ENCODE data around the gene COA8. TPM values are rescaled to one million over a fixed set of nuclear protein-coding genes. Genes with fewer than 3 reads are reported as not detected.
"Not testable (repeated sequence)": the region's sequence is repeated elsewhere in the genome, so short reads cannot be mapped to it uniquely, and the experiment has no call there.

COA8 gene
- total and polyA plus RNA-seq, 10 of the 15 experiments (the other 5 are each of a cell fraction or from before 2014, with no cell fraction given), result 6.1 to 69.5 (median 25.8) TPM

DNA sequence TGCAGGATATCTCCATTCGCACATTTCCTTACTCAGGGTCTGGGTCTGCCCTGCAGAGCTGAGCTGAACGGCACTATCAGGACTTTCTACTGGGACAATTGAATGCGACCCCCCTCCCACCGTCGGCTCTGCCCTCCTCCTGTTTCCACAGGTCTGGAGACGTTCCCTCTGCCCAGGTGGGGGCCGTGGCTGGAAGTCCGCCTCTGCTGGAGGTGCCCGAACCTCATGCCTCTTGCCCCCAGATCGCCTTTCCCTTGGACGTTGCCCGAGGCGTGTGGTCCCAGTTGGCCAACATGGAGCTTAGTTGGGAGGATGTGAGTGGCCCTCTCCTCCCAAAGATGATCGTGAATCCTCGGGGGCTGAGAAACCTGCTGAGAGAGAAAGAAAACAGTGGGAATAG lies 45.1 kb downstream of the COA8 start (continued):
- TF ChIP-seq, protein P1, sequence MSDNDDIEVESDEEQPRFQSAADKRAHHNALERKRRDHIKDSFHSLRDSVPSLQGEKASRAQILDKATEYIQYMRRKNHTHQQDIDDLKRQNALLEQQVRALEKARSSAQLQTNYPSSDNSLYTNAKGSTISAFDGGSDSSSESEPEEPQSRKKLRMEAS (IDR thresholded peaks at IDR 0.05; ENCODE audit: low read depth, low read length), result no peak
- no peak for TF ChIP-seq CREB1 (IDR thresholded peaks at IDR 0.05; ENCODE audit: low read depth)
- TF ChIP-seq GATAD2B (conservative IDR thresholded peaks at IDR 0.05; ENCODE audit: low read depth), result no peak

- H3K27ac ChIP-seq (ENCODE audit: control insufficient read depth, insufficient read depth); H3K79me2 ChIP-seq (ENCODE audit: control insufficient read depth, insufficient read depth, low read length); BruUV-seq (replicated peaks); H3K4me3 ChIP-seq; FAIRE-seq; H3K27me3 ChIP-seq (replicated peaks in 1 of 2; ENCODE audit: control insufficient read depth in 2 of 2, insufficient read depth in 2 of 2, low read length in 1 of 2); intact Hi-C loops (cut with micrococcal nuclease; ENCODE audit: unreplicated experiment); POLR2A ChIA-PET; in situ Hi-C loops (cut with MboI); H3K9ac ChIP-seq (ENCODE audit: control insufficient read depth, insufficient read depth, low read length); RAD21 ChIA-PET (ENCODE audit: unreplicated experiment); H2AFZ ChIP-seq (ENCODE audit: control insufficient read depth, low read depth, low read length); H3K36me3 ChIP-seq (ENCODE audit: control insufficient read depth in 2 of 2, insufficient read depth in 2 of 2, low read length in 1 of 2); SMC1A ChIA-PET (ENCODE audit: uncharacterized antibody, unreplicated experiment); DNase-seq (ENCODE audit: low read depth, low spot score); H3K9me3 ChIP-seq (replicated peaks; ENCODE audit: control insufficient read depth, insufficient read depth, low read length); H3K4me2 ChIP-seq (ENCODE audit: control insufficient read depth, insufficient read depth); ATAC-seq; H4K20me1 ChIP-seq (ENCODE audit: control insufficient read depth, insufficient read depth): not testable (repeated sequence)
- CTCF ChIA-PET, result interaction anchor here (1.2 kb wide), 1 partner anchor 30 kb away, joined by 4 read pairs; no protein-coding TSS in a partner anchor
- 88% methylated on average over 3 of the region's 4 CpGs for WGBS (ENCODE audit: insufficient coverage, insufficient replicate concordance, low lambda C conversion rate, missing lambda C conversion rate)
- peaks cover 13% of the 10 kb centered on the region for H3K4me1 ChIP-seq (ENCODE audit: control insufficient read depth, insufficient read depth, low read length)
Measured at GRCh38 chr14:103609081-103609480, 46.3 kb downstream of the COA8 start.

GRCh38 chr14:103611215-103611614 lies 48.5 kb downstream of the COA8 start:
- Histone ChIP-seq H3K9me3 (replicated peaks; ENCODE audit: control insufficient read depth, insufficient read depth, low read length) (peaks cover 6% of the 10 kb centered on the region; the same call in 2 of the 3 replicates), H3K36me3 (ENCODE audit: control insufficient read depth in 2 of 2, insufficient read depth in 2 of 2, low read length in 1 of 2) (no peaks in the 10 kb centered on the region), H4K20me1 (ENCODE audit: control insufficient read depth, insufficient read depth) (no peaks in the 10 kb centered on the region), H2AFZ (ENCODE audit: control insufficient read depth, low read depth, low read length) (no peak overlapping the region), H3K9ac (ENCODE audit: control insufficient read depth, insufficient read depth, low read length) (no peak overlapping the region), H3K4me2 (ENCODE audit: control insufficient read depth, insufficient read depth) (no peak overlapping the region), H3K4me1 (ENCODE audit: control insufficient read depth, insufficient read depth, low read length) (peaks cover 13% of the 10 kb centered on the region), H3K4me3 (no peak overlapping the region), H3K27me3 (replicated peaks in 1 of 2; ENCODE audit: control insufficient read depth in 2 of 2, insufficient read depth in 2 of 2, low read length in 1 of 2) (no peaks in the 10 kb centered on the region), H3K27ac (ENCODE audit: control insufficient read depth, insufficient read depth) (no peak overlapping the region), H3K79me2 (ENCODE audit: control insufficient read depth, insufficient read depth, low read length) (no peaks in the 10 kb centered on the region)
- ATAC-seq (no peak), FAIRE-seq (no peak), DNase-seq (ENCODE audit: low read depth, low spot score) (no peak)
- RAD21 ChIA-PET (ENCODE audit: unreplicated experiment), result no interaction called here
- no TSS peak for BruUV-seq (replicated peaks)
- intact Hi-C loops (cut with micrococcal nuclease; ENCODE audit: unreplicated experiment), result no loop called here
- whole genome bisulfite sequencing (ENCODE audit: insufficient coverage, insufficient replicate concordance, low lambda C conversion rate, missing lambda C conversion rate), result 63% methylated on average over 2 of the region's 2 CpGs
- SMC1A ChIA-PET (ENCODE audit: uncharacterized antibody, unreplicated experiment), result interaction anchor here (0.6 kb wide), 1 partner anchor 109 kb away, joined by 3 read pairs; no protein-coding TSS in a partner anchor
- CTCF ChIA-PET, result interaction anchor here (0.6 to 1.2 kb wide), 3 partner anchors 92 to 307 kb away, joined by 3 read pairs; partner anchors contain the start of gene ZFYVE21
- in situ Hi-C loops (cut with MboI), result no loop called here
- POLR2A ChIA-PET, result no interaction called here
- TF ChIP-seq, protein P2, sequence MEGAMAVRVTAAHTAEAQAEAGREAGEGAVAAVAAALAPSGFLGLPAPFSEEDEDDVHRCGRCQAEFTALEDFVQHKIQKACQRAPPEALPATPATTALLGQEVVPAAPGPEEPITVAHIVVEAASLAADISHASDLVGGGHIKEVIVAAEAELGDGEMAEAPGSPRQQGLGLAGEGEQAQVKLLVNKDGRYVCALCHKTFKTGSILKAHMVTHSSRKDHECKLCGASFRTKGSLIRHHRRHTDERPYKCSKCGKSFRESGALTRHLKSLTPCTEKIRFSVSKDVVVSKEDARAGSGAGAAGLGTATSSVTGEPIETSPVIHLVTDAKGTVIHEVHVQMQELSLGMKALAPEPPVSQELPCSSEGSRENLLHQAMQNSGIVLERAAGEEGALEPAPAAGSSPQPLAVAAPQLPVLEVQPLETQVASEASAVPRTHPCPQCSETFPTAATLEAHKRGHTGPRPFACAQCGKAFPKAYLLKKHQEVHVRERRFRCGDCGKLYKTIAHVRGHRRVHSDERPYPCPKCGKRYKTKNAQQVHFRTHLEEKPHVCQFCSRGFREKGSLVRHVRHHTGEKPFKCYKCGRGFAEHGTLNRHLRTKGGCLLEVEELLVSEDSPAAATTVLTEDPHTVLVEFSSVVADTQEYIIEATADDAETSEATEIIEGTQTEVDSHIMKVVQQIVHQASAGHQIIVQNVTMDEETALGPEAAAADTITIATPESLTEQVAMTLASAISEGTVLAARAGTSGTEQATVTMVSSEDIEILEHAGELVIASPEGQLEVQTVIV (IDR thresholded peaks at IDR 0.05; ENCODE audit: borderline replicate concordance, partially characterized antibody), result no peak
- TF ChIP-seq SMAD5 (IDR thresholded peaks at IDR 0.05; ENCODE audit: low read depth) (no peak), GATAD2B (conservative IDR thresholded peaks at IDR 0.05; ENCODE audit: low read depth) (no peak), CEBPB (IDR thresholded peaks at IDR 0.05; ENCODE audit: borderline replicate concordance in 1 of 2, low read depth in 2 of 2, low read length in 2 of 2) (no peak), SUPT20H (IDR thresholded peaks at IDR 0.05; ENCODE audit: borderline replicate concordance, control insufficient read depth, low read depth, low read length) (no peak)
- TF ChIP-seq, protein P3, sequence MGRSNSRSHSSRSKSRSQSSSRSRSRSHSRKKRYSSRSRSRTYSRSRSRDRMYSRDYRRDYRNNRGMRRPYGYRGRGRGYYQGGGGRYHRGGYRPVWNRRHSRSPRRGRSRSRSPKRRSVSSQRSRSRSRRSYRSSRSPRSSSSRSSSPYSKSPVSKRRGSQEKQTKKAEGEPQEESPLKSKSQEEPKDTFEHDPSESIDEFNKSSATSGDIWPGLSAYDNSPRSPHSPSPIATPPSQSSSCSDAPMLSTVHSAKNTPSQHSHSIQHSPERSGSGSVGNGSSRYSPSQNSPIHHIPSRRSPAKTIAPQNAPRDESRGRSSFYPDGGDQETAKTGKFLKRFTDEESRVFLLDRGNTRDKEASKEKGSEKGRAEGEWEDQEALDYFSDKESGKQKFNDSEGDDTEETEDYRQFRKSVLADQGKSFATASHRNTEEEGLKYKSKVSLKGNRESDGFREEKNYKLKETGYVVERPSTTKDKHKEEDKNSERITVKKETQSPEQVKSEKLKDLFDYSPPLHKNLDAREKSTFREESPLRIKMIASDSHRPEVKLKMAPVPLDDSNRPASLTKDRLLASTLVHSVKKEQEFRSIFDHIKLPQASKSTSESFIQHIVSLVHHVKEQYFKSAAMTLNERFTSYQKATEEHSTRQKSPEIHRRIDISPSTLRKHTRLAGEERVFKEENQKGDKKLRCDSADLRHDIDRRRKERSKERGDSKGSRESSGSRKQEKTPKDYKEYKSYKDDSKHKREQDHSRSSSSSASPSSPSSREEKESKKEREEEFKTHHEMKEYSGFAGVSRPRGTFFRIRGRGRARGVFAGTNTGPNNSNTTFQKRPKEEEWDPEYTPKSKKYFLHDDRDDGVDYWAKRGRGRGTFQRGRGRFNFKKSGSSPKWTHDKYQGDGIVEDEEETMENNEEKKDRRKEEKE (IDR thresholded peaks at IDR 0.05), result no peak
